Lower lobe of right lung (tissue), 2 donors: ENCODE measurements around the gene DEPDC5. TPM values are rescaled to one million over a fixed set of nuclear protein-coding genes. Genes with fewer than 3 reads are reported as not detected.

Source experiments
- ATAC-seq, 2 donors: fragments of 200-7000 bp; cut with Tn5 transposase; one replicate each; pipeline ENCODE4 v1.9.1; 2020 to 2022; ENCODE audit warnings: mild to moderate bottlenecking in 2 of 2, moderate library complexity in 2 of 2
- DNase-seq: peaks from one replicate; pipeline ENCODE4 v3.0.0-alpha.2; 2020
- H3K27ac ChIP-seq: fragments of 200-600 bp; one replicate; pipeline ENCODE4 v1.8.0; 2022
- H3K27me3 ChIP-seq: fragments of 200-600 bp; one replicate; pipeline ENCODE4 v1.8.0; 2022; ENCODE audit warnings: low read depth
- H3K36me3 ChIP-seq: fragments of 200-600 bp; one replicate; pipeline ENCODE4 v1.8.0; 2022; ENCODE audit warnings: mild to moderate bottlenecking
- H3K4me1 ChIP-seq: fragments of 200-600 bp; one replicate; pipeline ENCODE4 v1.8.0; 2022
- H3K4me3 ChIP-seq: fragments of 200-600 bp; one replicate; pipeline ENCODE4 v1.8.0; 2022; ENCODE audit warnings: mild to moderate bottlenecking
- H3K9me3 ChIP-seq: fragments of 200-600 bp; one replicate; pipeline ENCODE4 v1.8.0; 2022
- intact Hi-C: fragments of 100-400 bp; cut with DNase I; formaldehyde crosslinking; loops from one replicate; pipeline ENCODE4 v1.11.0; 2022
- total RNA-seq: library from RNA; stranded (reverse); fragmentation: NEBNext Ultra II Directional; extraction: Animal tissue kit (Norgen Biotek cat#: 25700); gene quantifications from one replicate; pipeline ENCODE4 v1.2.1, GENCODE V29; 2021
- TF ChIP-seq, protein P1 (sequence below): fragments of 200-600 bp; IDR thresholded peaks from one replicate; pipeline ENCODE4 v1.8.0; 2022; ENCODE audit warnings: antibody characterized with exemption, mild to moderate bottlenecking
- donor health status: DM: no; HTN: yes; CAD: no; lungs with severe emphysema.

Gene DEPDC5
- total RNA-seq, 1 donor from 2014 or later, result 29.0 TPM

DNA sequence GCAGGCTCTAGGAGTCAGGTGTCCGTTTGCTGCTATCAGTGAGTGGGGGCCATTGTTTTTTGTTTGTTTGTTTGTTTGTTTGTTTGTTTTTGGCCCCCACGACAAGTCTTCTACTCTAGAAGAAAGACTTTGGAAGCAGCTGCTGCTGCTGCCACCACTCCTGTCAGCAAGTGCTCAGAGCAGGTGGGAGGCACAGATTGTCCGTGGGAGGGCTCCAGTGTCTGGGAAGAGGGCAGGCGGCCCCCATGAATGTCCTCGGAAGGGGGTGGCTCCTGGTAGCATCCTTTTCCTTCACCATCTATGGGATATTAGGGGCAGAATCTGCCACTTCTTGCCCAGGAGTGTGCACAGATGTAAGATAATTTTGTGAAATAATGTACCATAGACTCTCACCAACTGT is 152.8 kb downstream of the DEPDC5 start:
- H3K4me3 ChIP-seq, result no peak overlapping the region
- DNase-seq (no peak), ATAC-seq (no peak)
- no peak overlapping the region for H3K27ac ChIP-seq
- TF ChIP-seq, protein P1, sequence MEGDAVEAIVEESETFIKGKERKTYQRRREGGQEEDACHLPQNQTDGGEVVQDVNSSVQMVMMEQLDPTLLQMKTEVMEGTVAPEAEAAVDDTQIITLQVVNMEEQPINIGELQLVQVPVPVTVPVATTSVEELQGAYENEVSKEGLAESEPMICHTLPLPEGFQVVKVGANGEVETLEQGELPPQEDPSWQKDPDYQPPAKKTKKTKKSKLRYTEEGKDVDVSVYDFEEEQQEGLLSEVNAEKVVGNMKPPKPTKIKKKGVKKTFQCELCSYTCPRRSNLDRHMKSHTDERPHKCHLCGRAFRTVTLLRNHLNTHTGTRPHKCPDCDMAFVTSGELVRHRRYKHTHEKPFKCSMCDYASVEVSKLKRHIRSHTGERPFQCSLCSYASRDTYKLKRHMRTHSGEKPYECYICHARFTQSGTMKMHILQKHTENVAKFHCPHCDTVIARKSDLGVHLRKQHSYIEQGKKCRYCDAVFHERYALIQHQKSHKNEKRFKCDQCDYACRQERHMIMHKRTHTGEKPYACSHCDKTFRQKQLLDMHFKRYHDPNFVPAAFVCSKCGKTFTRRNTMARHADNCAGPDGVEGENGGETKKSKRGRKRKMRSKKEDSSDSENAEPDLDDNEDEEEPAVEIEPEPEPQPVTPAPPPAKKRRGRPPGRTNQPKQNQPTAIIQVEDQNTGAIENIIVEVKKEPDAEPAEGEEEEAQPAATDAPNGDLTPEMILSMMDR, result no peak
- no peaks in the 10 kb centered on the region for H3K9me3 ChIP-seq
- intact Hi-C loops, result no loop called here
- H3K27me3 ChIP-seq, result no peaks in the 10 kb centered on the region
- H3K36me3 ChIP-seq, result peaks cover 48% of the 10 kb centered on the region
- H3K4me1 ChIP-seq, result no peaks in the 10 kb centered on the region

DNA sequence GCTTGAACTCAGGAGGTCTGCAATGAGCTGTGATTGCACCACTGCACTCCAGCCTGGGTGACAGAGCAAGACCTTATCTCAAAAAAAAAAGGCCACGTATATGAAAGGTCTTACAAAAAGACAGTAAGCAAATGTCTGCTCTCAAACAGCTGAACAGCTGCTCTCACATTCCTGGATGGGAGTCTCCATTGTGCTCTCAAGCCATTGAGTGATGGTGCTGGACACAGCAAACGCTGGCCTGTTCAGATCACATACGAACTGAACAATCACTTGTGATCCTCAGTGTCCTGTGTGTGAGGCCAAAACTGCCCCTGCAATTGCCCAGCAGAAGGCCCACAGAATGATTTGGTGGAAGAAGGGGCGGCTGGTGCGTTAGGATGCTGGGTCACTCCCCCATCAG is 156.2 kb downstream of the DEPDC5 start:
- intact Hi-C loops, result no loop called here
- TF ChIP-seq, protein P1, result no peak
- Histone ChIP-seq H3K9me3 (no peaks in the 10 kb centered on the region), H3K4me3 (no peak overlapping the region), H3K27me3 (no peaks in the 10 kb centered on the region), H3K27ac (no peak overlapping the region), H3K36me3 (peaks cover 24% of the 10 kb centered on the region), H3K4me1 (no peaks in the 10 kb centered on the region)
- no peak for ATAC-seq
- no peak for DNase-seq

DNA sequence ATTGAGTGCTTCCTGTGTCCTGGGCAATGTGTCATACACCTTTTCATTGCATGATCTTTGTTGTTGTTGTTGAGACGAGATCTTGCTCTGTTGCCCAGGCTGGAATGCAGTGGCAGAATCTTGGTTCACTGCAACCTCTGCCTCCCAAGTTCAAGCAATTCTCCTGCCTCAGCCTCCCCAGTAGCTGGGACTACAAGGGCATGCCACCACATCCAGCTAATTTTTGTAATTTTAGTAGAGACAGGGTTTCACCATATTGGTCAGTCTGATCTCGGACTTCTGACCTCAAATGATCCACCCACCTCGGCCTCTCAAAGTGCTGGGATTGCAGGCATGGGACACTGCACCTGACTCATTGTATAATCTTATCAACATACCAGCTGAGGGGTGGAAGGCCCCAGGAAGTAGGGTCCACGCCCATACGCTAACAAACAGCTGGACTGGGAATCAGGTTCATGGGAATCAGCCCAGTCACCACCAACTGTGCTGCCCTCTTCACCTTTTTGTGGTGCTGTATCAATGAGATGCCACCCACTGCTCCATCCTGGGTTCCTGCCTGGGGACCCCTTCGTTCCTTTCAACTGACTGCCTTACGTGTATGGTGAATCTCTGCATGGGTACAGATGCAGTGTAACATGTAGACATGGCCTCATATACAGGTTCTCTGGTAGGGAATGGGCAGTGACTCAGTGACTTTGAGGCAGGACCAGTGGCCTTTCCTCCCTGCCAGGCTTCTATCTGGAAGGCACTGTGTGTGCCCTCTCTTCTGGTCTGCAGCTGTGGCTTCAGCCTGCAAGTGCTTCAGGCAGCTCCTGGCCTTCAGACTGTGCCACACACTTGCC is 158.0 kb downstream of the DEPDC5 start:
- no peaks in the 10 kb centered on the region for H3K27me3 ChIP-seq
- TF ChIP-seq, protein P1, result no peak
- H3K36me3 ChIP-seq, result peaks cover 7% of the 10 kb centered on the region
- H3K4me1 ChIP-seq, result peaks cover 6% of the 10 kb centered on the region
- DNase-seq (no peak), ATAC-seq (no peak)
- H3K9me3 ChIP-seq, result no peaks in the 10 kb centered on the region
- intact Hi-C loops, result no loop called here
- no peak overlapping the region for H3K27ac ChIP-seq
- no peak overlapping the region for H3K4me3 ChIP-seq

DNA sequence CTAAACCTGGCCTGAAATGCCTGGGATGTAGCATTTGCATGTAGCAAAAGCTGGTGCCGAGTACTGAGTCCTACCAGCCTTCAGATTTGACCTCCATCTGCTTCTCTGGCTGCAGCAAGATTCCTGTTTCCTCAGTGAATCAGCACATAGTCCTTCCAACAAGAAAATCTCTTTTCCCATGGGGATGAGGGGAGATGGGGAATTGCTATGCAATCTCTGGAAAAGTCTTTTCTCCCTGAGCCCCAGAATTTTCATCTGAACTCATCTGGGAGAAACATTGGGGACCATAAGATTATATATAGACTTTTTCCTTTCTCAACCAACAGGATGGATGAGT is 158.6 kb downstream of the DEPDC5 start:
- H3K27me3 ChIP-seq, result no peaks in the 10 kb centered on the region
- peaks cover 9% of the 10 kb centered on the region for H3K4me1 ChIP-seq
- H3K9me3 ChIP-seq, result no peaks in the 10 kb centered on the region
- intact Hi-C loops, result no loop called here
- DNase-seq (no peak), ATAC-seq (no peak)
- TF ChIP-seq, protein P1, result no peak
- no peak overlapping the region for H3K27ac ChIP-seq
- peaks cover 3% of the 10 kb centered on the region for H3K36me3 ChIP-seq
- H3K4me3 ChIP-seq, result no peak overlapping the region

DNA sequence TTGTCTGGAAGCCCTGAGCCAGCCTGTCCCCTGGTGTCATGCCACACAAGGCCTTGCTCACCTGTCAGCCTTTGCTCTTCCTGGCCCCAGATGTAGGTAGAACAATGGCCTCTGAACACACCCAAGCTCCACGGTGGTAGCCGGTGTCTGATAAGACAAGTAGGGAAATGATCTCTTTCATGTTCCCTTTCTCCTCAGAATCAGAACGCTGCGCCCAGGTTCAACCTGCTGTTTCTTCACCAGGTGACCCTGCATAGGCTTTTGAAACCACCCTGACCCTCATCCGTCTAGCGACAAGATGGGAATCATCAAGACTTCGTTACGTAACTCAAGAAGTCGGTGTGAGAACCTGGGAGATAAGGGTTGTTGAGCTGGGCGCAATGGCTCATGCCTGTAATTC is 161.8 kb downstream of the DEPDC5 start:
- ATAC-seq, result peak in 1 of 2 donors; percentile 23
- Histone ChIP-seq H3K4me3 (no peak overlapping the region), H3K36me3 (no peaks in the 10 kb centered on the region), H3K4me1 (peaks cover 15% of the 10 kb centered on the region), H3K27ac (no peak overlapping the region), H3K9me3 (no peaks in the 10 kb centered on the region), H3K27me3 (no peaks in the 10 kb centered on the region)
- intact Hi-C loops, result no loop called here
- TF ChIP-seq, protein P1, result no peak
- no peak for DNase-seq
